WTC11 (cell line): ENCODE data around the gene ELK3. TPM values are rescaled to one million over a fixed set of nuclear protein-coding genes. Genes with fewer than 3 reads are reported as not detected.

Experiments used
- ATAC-seq: fragments of 200-7000 bp; cut with Tn5 transposase; 2 replicates; pipeline ENCODE4 v1.10.0; 2021; ENCODE audit warnings: mild to moderate bottlenecking, moderate library complexity
- Bru-seq: library from RNA; stranded (reverse); fragments of 400-500 nt; gene quantifications from one replicate; lab custom pipeline; 2021; lab: Mats Ljungman, UMichigan
- CTCF ChIA-PET: fragments of 300-600 bp; sonication (Branson Sonifier 250); formaldehyde crosslinking; loops from one replicate; lab custom pipeline; 2021; ENCODE audit warnings: antibody characterized with exemption; lab: Charles Lee
- POLR2A ChIA-PET: fragments of 350-600 bp; sonication (Branson Sonifier 250); formaldehyde crosslinking; loops from one replicate; lab custom pipeline; 2021; ENCODE audit warnings: antibody characterized with exemption; lab: Charles Lee
- DNase-seq: peaks from one replicate; pipeline ENCODE4 v3.0.0; 2021; ENCODE audit warnings: low spot score
- H3K27ac Mint-ChIP-seq: 2 replicates; pipeline ENCODE4 v1.8.0; 2021; ENCODE audit warnings: mixed read lengths
- H3K27me3 Mint-ChIP-seq: 2 replicates; pipeline ENCODE4 v1.8.0; 2021; ENCODE audit warnings: low read depth, mild to moderate bottlenecking, moderate library complexity, mixed read lengths
- H3K36me3 Mint-ChIP-seq: 2 replicates; pipeline ENCODE4 v1.8.0; 2021; ENCODE audit warnings: mixed read lengths
- H3K4me1 Mint-ChIP-seq: 2 replicates; pipeline ENCODE4 v1.8.0; 2022; ENCODE audit warnings: mixed read lengths
- H3K4me3 Mint-ChIP-seq: 2 replicates; pipeline ENCODE4 v1.8.0; 2021; ENCODE audit warnings: mild to moderate bottlenecking, moderate library complexity, mixed read lengths
- H3K9me3 Mint-ChIP-seq: 2 replicates; pipeline ENCODE4 v1.8.0; 2021; ENCODE audit warnings: mixed read lengths
- ARID4B ChIP-seq: sonication (generic); formaldehyde crosslinking; IDR thresholded peaks from 2 replicates; pipeline ENCODE4 v1.8.0; 2023; ENCODE audit warnings: missing genetic modification reagents, mild to moderate bottlenecking, borderline replicate concordance
- CDX4 ChIP-seq: fragments of 250-450 bp; sonication (Bioruptor Pico); IDR thresholded peaks from 2 replicates; pipeline ENCODE4 v1.9.0; 2021; ENCODE audit warnings: moderate library complexity, mild to moderate bottlenecking, inconsistent platforms, borderline replicate concordance
- EMX1 ChIP-seq: fragments of 250-450 bp; sonication (Bioruptor Pico); IDR thresholded peaks from 2 replicates; pipeline ENCODE4 v1.8.0; 2021; ENCODE audit warnings: mild to moderate bottlenecking
- FOXP1 ChIP-seq: sonication (generic); formaldehyde crosslinking; IDR thresholded peaks from 2 replicates; pipeline ENCODE4 v1.8.0; 2022; ENCODE audit warnings: missing genetic modification reagents, mild to moderate bottlenecking, moderate library complexity, borderline replicate concordance
- HMGXB4 ChIP-seq: sonication (generic); formaldehyde crosslinking; IDR thresholded peaks from 2 replicates; pipeline ENCODE4 v1.8.1; 2023; ENCODE audit warnings: mild to moderate bottlenecking, moderate library complexity, missing genetic modification reagents
- SP1 ChIP-seq: sonication (generic); formaldehyde crosslinking; conservative IDR thresholded peaks from 2 replicates; pipeline ENCODE4 v1.8.1; 2022; ENCODE audit warnings: missing genetic modification reagents
- STAT6 ChIP-seq: sonication (generic); formaldehyde crosslinking; conservative IDR thresholded peaks from 2 replicates; pipeline ENCODE4 v1.8.1; 2023; ENCODE audit warnings: mild to moderate bottlenecking, low read depth, missing genetic modification reagents, moderate library complexity
- TEAD1 ChIP-seq: sonication (generic); formaldehyde crosslinking; IDR thresholded peaks from 2 replicates; pipeline ENCODE4 v1.8.0; 2022; ENCODE audit warnings: mild to moderate bottlenecking, missing genetic modification reagents
- TP53 ChIP-seq: sonication (generic); formaldehyde crosslinking; IDR thresholded peaks from 2 replicates; pipeline ENCODE4 v1.8.1; 2023; ENCODE audit warnings: mild to moderate bottlenecking, missing genetic modification reagents
- ZBTB21 ChIP-seq: sonication (generic); formaldehyde crosslinking; IDR thresholded peaks from 2 replicates; pipeline ENCODE4 v1.8.1; 2023; ENCODE audit warnings: mild to moderate bottlenecking, missing genetic modification reagents, borderline replicate concordance
- ZNF317 ChIP-seq: sonication (generic); formaldehyde crosslinking; IDR thresholded peaks from 2 replicates; pipeline ENCODE4 v1.8.1; 2023; ENCODE audit warnings: low read depth, mild to moderate bottlenecking, moderate library complexity, missing genetic modification reagents, borderline replicate concordance
- ZNF396 ChIP-seq: fragments of 250-450 bp; sonication (Bioruptor Pico); IDR thresholded peaks from 2 replicates; pipeline ENCODE4 v1.8.0; 2021; ENCODE audit warnings: mild to moderate bottlenecking, moderate library complexity, borderline replicate concordance
- ZNF423 ChIP-seq: fragments of 250-450 bp; sonication (Bioruptor Pico); IDR thresholded peaks from 2 replicates; pipeline ENCODE4 v2.1.2; 2022; ENCODE audit warnings: mild to moderate bottlenecking, moderate library complexity
- ZNF671 ChIP-seq: fragments of 250-450 bp; sonication (Bioruptor Pico); IDR thresholded peaks from 2 replicates; pipeline ENCODE4 v1.8.0; 2021; ENCODE audit warnings: mild to moderate bottlenecking
- long read RNA-seq, 3 experiments: library from RNA in 1 of 3; library from capped mRNA in 1 of 3; library from polyadenylated mRNA in 1 of 3; unstranded in 2 of 3; stranded (forward) in 1 of 3; transcript quantifications; one replicate each; pipeline ENCODE4 v2.0.0, GENCODE V29; 2021
- total RNA-seq: library from RNA; stranded (reverse); gene quantifications from 3 replicates; pipeline ENCODE4 v1.2.3, GENCODE V29; 2021

ELK3 gene
- total RNA-seq (14.7 to 16.5 TPM (median 14.9 TPM) in 3 replicates), Bru-seq, nascent RNA (percentile 55 among the genes with signal in this experiment)
- long read RNA-seq, experiment 1, full-length matches to known transcripts, result 83 of 105 reads
- long read RNA-seq, experiment 1, partial matches to known transcripts, result 11 of 105 reads
- long read RNA-seq, experiment 1, other reads (novel, unspliced or antisense), result 11 of 105 reads
- long read RNA-seq, experiment 2, full-length matches to known transcripts, result 10 of 24 reads
- long read RNA-seq, experiment 2, partial matches to known transcripts, result 14 of 24 reads
- long read RNA-seq, experiment 2, other reads (novel, unspliced or antisense), result 0 of 24 reads
- long read RNA-seq, experiment 3, full-length matches to known transcripts, result 2 of 3 reads
- long read RNA-seq, experiment 3, partial matches to known transcripts, result 1 of 3 reads
- long read RNA-seq, experiment 3, other reads (novel, unspliced or antisense), result 0 of 3 reads

DNA sequence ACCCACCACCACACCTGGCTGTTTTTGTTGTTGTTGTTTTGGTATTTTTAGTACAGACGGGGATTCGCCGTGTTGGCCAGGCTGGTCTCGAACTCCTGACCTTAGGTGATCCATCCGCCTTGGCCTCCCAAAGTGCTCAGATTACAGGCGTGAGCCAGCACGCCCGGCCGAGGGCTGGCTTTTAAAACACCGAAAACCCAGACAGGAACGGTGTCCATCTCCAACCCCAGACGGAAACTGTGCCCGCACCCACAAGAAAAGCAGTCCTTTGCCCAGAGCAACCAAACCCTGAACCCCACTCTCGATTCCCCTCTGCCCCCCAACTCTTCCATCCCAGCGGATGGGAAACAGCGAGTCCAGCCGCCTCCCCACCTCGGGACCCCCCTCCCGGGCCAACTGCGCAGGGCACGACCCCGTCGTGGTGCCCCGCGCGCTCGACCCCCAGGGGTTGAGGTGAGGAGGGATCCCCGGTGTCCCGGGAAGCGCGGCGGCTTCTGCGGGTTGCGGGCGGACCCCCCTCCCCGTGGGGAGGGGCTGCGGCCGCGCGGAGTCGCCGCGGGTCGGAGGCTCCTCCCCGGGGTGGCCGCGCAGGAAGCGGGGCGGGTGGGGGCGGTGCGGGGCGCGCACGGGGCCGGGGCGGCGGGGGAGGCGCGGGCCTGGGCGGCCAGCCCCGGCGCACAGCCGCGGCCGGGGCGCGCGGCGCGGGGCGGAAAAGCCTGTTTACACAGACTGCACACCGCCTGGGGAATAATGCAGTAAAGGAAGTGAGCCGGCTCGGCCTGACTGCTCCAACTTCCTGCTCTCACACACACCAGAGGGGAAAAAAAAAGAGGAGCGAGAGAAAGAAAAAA, at the start of gene ELK3:
ELK3 (plus strand) TSS at position 651 of the 851 bp plus-strand sequence.
- 0 out of 2 replicates have a peak, but pooled peaks have one; percentile 13 for TF ChIP-seq TEAD1 (CRISPR knock-in tag)
- TF ChIP-seq SP1, result 0 out of 2 replicates have a peak, but pooled peaks have one; percentile 31
- TF ChIP-seq ZNF423 (CRISPR knock-in tag), result 0 out of 2 replicates have a peak, but pooled peaks have one; percentile 25
- TF ChIP-seq ZNF317 (CRISPR knock-in tag), result no peak
- 0 out of 2 replicates have a peak, but pooled peaks have one; percentile 66 for TF ChIP-seq HMGXB4 (CRISPR knock-in tag)
- TF ChIP-seq FOXP1, result 0 out of 2 replicates have a peak, but pooled peaks have one; percentile 19
- TF ChIP-seq TP53 (CRISPR knock-in tag), result 0 out of 2 replicates have a peak, but pooled peaks have one; percentile 46
- TF ChIP-seq CDX4, result no peak
- H3K27me3 Mint-ChIP-seq, result peaks cover 8% of the 10 kb centered on the region; the same call in 1 of the 2 replicates
- DNase-seq (peak; percentile 45), ATAC-seq (peak; percentile 67)
- ChIA-PET POLR2A (no interaction called here), CTCF (no interaction called here)
- H3K4me1 Mint-ChIP-seq, result peaks cover 13% of the 10 kb centered on the region
- H3K36me3 Mint-ChIP-seq, result no peaks in the 10 kb centered on the region
- H3K4me3 Mint-ChIP-seq, result peak within 1 kb of the TSS; percentile 95
- peak within 1 kb of the TSS; percentile 87; the same call in 1 of the 2 replicates for H3K27ac Mint-ChIP-seq
- H3K9me3 Mint-ChIP-seq, result no peaks in the 10 kb centered on the region

GRCh38 chr12:96146747-96147146, 47.4 kb upstream of the ELK3 start:
- Mint-ChIP-seq H3K9me3 (no peaks in the 10 kb centered on the region), H3K27me3 (no peaks in the 10 kb centered on the region), H3K27ac (no peak overlapping the region), H3K4me1 (peaks cover 20% of the 10 kb centered on the region), H3K36me3 (no peaks in the 10 kb centered on the region), H3K4me3 (no peak overlapping the region)
- TF ChIP-seq EMX1 (no peak), ZNF423 (CRISPR knock-in tag) (no peak), ZNF671 (CRISPR knock-in tag) (no peak), STAT6 (CRISPR knock-in tag) (no peak), ARID4B (CRISPR knock-in tag) (no peak), ZBTB21 (CRISPR knock-in tag) (no peak), CDX4 (no peak), TP53 (CRISPR knock-in tag) (no peak), ZNF396 (CRISPR knock-in tag) (no peak)
- CTCF ChIA-PET, result no interaction called here
- POLR2A ChIA-PET, result no interaction called here
- no peak for ATAC-seq
- no peak for DNase-seq
